DMS53 treated with DMSO at 0.1 percent for 48 hours (cell line): ENCODE results near the gene PCK1.

Source experiments
- DNase-seq: peaks from one replicate; lab custom pipeline; 2025; ENCODE audit not compliant: unreplicated experiment; lab: John Stamatoyannopoulos, UW

Gene PCK1

DNA sequence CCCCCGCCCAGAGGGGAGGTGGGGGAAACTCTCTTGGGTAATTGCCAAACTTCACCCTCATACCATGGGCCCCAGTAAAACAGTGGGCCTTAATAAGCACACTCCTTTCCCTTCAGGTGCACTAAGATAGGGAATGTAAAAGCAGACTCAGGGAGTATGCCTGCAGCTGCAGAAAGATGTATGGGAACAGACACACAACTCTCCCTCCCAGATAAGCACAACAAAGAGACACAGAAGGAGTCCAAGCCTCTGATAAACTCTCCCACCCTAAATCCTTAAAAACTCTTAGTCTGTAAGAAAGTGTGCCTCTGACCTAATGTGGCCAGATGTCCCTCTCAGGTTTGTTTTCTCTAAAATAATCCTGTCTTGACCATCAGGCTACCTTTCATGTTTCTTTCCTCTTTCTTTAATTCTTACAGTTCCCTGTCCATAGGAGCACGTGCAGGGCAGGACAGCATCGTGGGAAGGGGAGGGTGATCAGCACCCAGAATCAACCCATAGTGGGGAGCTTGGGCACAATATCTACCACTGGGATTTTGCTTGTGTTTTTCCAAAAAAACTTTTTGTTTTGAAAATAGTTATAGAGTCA is 24.7 kb upstream of the PCK1 start:
- no peak for DNase-seq

DNA sequence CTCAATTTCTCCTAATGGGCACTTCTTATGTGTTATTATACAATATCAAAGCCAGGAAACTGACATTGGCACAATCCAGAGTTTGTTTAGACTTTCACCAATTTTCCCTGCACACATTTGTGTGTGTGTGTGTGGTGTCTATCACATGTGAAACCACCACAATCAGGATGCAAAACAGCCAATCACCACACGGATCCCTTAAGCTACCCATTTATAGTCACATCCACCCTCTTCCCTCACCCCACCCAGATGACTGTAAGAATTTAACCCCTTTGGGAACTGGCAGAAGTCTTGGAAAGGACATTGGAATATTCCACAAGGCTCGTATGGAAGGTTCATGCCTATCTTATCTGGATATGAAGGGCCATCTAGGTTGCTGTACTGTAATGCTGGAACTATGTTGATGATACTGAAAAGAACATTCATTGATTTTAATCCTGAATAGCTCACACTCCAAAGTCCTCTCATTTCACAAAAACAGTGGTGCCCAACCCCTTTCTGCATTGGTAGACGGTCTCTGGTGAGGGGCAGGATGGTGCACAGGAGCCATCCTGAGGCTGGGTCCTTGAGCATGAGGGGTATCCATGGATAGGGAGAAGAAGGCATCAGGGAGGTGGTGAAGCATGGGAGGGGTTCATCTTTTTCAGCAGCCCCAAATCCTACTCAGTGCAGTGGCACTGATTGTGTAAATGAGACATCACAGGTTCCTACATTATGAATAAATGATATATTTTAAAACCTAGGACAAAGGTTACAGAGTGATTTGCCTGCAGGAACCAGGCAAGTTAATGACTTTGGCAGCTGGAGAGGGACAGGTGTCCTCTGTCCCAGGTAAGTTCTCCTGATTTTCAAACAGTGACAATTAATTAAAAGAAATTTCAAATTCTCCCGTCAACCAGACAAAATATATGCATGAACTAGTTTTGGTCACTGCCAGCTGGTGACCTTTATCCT is 23.9 kb upstream of the PCK1 start:
- no peak for DNase-seq

DNA sequence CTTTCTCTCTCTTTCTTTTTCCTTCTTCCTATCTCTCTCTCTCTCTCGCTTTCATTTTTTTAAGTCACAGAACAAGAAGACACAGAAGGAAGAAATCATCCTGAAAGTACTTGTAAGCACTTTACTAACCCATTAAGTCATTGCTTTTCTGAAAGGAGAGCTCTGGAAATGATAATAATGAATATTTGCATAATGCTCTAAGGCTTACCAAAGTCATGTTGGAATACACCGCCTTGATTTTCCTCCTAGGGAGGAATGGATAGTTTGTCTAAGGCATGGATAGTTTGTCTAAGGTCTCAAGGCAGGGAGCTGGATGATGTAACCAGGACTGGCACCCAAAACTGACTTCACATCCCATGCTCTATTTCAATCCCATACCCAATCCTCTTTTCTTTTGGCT is 23.1 kb upstream of the PCK1 start:
- no peak for DNase-seq

DNA sequence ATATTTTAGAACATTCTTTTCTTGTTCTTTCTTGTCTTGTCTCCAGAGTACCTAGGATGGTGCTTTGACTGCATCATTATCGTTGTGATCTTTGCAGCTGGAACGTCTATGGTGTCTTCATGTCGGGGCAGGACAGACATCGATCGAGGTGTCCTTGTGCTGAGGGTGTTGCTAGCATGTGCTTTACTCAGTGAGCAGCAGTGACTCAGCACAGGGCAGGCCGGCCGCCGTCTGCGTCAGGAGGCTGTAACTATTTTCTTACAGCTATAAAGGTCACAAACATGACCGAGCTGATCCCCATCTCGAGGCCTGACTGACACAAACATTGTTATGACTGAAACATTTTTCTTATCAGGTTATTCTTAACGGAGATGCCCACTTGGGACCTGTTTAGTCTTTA is 21.0 kb upstream of the PCK1 start:
- DNase-seq: no peak

DNA sequence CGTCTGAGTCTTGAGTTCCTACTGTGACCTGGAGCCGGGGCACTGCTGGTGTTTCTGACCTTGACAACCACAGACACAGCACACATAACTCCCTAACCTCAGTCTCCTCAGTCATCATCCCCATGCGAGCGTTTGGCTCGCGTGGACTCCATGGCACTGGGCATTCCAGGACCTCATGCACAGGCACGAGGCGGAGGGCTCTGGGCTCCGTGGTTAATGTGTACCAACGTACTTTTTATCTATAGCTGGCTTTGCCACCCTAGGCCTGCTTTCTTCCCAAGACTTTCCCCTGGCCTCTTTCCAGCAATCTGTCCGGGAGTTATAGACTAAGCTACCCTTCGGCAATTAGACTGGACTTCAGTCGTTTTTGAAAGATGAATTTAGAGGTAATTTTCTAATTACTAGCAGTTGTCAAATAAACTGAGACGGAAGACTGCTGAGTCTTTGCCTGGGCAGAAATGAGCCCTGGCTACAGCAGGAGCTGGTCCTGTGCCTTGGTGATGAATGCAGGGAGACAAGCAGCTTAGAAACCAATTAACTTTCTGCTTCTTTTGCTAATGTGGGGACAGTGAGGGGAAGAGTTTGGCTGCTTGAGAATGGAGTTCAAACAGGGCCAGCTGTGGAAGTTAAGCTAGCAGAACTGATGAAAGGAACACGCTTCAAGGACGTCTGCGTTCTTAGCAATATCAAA is 19.9 kb upstream of the PCK1 start:
- no peak for DNase-seq

DNA sequence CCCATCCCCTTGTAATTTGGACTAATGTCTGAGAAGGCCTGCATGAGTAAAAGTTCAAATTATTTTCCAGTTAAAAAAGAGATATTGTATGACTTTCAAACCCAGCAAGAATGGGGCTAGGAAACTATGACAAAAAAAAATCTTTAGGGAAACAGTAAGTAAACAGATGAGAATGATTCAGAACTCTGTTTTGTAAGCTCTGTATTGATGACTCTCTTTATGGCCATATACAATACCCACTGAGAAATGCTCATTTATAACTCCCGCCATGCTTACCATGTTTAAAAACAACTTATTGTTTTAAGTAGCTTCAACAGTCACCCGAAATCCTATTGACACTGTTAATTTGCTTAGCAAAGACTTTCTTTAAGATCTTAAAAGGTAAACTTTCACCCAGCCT is 17.2 kb upstream of the PCK1 start:
- no peak for DNase-seq

DNA sequence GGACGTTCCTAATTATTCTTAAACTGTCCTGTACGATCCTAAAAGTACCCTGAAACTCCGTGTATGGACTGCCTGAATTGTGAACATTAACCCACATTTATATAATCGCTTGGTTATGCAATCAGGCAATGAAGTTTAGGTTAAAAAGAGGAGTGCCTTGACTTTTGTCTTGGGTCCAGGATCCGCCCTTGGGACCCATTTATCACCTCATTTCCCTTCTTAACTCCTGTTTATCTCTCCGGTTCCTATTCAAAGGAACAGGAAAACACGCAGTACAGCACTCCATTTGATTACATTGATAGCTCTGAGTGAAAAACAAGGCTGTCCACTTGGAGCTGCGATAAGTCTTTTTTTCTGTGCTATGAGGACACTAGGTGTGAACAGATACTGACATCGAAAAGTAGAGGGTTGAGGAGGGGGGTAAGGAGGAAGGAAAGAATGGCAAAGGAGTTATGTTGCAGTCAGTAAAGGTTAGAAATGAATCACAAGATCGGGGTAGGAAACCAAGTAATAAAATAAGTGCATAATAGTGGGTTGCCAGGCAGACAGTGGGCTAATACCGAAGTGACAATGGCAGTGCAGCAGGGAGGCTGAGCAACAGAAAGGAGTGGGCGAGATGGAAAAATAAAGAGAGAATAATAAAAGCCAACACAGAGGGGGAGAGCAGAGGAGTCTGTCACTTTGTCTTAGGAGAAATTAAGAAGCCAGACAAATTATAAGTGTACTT is 15.9 kb upstream of the PCK1 start:
- no peak for DNase-seq

DNA sequence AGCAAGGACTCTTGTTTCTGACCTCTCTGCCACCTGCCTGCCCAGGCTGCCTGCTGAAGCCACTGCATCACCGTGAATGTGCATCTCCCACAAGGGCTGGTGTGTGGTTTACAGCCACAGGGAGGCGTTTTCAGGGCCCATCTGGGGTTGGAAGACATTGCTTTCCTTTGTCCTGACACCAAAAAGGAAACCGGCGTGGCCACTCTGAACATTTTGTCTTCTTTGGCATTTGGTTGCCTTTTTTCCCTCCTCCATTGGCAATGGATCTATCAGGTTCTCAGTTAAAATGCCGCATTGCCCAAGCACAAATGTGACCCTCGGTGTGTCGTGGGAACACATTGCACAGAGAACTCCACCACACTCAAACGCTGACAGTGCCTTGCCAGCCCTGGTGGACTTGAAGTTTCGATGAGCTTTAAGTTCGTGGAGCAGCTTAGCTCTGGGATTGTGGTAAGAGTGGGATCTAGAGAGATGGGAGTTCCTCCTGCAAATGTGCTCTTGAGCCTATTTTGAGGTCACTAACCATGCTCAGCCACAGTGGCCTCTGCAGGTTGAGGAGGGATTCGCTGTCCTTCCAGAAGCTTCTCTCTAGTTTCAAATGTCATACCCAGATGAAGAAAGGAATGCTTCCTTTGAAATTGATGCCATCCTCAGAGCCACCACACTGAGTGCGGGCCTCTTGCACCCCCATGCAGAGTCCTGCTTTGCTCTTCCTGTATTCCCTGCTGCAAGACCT is 14.8 kb upstream of the PCK1 start:
- DNase-seq: no peak

DNA sequence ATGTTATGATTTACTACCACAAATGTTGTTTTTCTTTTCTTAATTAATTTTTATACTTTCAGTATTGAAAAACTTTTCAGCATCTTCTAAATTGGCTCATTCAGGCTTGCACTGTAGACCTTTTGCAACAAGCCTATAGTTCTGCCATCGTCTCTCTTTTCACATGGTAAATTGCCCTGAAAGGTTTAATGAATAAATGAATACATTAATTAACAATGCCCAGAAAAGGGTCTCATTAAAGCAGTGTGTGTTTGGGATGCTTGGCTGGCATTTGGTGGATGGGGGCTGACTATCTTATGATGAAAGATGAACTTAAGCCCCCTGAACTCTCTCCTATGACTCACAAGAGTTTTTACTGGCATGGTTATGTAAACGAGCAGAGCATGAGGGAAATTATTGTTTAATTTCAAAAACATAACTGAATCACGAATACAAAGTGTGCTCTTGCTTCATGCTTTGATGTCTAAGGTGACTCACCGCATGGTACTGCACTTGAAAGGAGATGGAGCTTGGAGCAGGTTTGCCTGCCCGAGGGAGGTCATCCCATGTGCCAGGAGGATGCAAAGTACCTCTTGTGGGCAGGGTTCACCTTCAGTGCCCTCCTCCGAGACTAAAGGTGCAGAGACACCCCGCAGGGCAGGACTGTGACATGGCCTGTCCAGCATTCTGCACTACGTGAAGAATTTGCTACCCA is 13.8 kb upstream of the PCK1 start:
- DNase-seq: no peak

DNA sequence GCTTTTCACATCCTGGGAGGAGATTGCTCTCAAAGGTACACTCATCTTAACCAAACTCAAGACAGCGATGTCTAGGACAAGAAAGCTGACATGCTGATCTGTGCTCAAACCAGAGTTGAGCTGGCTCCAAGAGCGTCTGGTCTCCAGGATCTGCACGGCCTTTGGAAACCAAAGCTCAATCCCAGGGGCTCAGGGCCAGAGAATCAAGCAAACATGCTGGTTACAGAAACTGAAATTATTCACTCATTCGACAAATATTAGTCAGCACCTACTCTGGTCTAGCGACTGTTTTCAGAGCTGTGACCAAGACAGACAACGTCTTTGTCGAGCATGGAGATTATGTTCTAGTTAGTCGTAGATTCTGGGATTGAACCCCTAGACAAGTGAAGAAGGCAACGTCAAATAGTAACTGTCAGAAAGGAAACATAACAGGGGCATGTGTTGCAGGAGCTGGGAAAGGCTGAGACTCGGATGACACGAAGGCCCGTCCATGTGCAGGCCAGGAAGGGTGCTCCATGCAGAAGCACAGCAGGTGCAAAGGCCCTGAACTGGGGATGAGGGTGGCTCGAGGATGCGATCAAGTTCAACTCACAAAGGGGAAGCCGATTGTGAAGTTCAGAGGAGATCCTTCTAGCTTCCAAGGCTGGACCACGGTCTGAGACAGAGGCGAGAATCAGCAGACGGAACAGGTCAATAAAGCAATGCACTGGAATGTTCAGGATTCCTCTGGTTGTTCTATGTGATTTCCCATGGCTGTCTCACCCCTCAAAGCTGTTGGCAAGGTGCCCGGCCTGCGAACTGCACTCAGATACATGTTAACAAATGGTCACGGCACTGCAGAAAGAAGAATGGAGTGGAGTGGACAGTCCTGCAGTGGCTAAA is 12.5 kb upstream of the PCK1 start:
- DNase-seq: no peak

DNA sequence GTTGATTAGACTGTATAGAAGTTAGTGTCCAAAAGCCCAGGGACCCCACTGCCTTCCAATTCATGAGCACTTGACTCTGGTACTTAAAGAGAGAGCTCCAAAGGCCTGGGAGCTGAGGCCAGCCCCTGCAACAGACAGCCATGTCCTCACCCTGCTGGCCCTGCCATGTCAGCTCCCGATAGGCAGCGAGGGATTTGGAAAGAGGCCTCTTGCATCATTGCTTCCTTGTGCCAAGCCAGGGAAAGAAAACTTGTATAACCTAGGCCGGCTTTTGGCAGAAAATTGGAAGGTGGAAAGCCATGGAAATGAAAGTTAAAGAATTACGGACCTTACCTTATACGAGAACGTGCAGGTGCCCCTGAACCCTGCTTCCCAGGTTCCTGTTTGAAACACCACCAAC is 8.4 kb upstream of the PCK1 start:
- DNase-seq: no peak

DNA sequence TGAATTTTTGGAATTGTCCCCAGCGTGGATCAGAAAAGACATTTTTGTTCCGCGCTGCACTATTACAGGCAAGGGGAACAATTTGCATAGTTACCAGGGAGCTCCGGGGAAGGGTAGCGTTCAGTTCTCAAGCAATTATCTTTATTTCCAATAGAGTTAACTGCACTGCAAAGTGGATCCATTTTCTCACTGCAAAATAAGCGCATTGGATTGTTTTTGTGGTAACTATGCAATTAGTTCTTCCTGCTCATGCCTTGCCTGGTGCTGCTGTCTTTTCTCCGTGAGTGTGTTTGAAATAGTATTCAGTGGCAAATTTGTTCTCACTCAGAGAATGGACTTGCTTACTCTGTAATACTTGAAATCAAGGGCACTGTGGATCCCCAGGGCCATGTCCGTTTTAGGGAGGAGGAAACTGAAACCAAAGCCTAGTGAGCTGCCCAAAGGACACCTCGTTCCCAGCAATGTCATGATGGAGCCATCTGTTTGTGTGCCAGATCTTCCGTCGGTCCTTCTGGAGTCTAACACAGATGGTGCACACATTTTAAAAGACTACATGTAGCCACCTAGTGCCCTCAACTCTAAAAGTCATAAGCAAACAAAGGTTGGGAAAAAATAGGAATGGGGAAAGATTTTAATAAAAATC is 7.4 kb upstream of the PCK1 start:
- DNase-seq: no peak

DNA sequence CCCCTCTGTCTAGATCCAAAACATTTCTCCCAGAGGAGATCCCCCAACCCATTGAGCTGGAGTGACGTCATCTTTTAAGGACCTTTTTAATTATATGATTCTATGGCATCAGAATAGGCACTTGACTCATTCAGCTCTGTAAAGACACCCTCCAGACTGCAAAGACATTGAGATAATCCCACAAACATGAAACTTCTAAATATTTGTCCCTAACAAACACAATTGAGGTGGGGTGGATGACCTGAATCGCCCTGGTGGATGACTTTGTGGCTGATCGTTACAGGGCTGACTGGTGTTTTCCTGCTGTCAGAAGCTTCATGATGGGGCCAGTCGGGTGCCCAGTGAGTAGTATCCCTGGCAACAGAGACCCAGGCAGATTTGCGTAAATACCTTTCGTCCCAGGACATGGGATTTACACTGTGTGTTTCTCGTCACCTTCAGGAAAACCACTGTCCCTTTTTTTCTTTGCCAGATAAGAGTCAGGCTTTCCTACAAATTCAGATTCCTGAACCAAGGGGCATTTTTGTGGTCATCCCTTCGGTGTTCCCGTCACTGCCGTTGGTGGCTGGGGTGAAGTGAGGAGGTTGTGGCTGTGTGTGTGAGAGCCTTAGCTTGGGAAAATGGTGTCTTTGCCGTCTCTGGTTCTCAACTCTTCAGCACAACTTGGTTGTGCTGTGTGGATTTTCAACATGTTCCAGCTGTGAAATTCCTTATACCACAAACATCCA is 5.3 kb upstream of the PCK1 start:
- no peak for DNase-seq

DNA sequence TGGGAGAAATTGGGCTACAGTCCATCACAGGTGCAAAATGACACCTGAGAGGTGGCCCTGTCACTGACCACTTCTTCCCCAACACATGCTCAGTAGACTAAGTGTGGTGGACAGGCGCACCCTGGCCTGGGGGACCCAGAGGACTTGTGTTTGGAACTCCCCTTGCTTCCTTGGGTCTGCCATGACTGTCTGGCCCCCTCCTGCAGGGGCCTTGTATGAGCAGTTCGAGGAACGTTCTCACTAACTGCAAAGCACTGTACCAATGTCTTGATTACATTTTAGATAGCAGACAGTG is 4.0 kb upstream of the PCK1 start:
- no peak for DNase-seq

DNA sequence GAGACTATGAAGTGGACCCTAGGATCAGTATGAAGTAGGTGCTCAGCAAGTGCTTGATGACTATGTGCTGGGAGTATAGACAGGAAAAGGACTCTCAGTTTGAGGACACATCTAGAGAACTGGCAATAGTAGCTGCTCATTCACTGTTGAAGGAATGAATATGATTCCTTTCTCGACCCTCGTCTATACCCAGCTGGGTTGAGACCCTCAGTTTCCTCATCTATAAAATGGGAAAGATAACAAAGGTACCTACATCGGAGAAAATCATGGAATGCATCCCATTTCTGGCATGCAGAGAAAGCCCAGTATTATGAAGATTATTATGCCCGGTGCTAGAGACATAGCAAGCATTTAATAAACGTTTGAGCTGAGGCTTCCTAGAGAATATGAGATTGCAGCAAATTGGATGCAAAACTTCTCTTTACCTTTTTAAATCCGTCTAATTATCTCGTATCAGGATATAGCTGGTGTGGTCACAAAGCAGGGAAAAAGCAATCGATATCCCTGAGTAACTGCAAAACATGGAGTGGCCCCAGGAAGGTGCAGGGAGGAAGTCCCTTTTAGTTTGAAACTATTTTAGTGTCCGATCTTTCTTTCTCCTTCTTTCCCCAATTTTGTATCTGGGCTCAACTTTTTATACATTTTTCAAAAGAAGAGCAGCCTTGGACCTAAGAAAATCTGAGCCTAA is 2.8 kb upstream of the PCK1 start:
- no peak for DNase-seq

DNA sequence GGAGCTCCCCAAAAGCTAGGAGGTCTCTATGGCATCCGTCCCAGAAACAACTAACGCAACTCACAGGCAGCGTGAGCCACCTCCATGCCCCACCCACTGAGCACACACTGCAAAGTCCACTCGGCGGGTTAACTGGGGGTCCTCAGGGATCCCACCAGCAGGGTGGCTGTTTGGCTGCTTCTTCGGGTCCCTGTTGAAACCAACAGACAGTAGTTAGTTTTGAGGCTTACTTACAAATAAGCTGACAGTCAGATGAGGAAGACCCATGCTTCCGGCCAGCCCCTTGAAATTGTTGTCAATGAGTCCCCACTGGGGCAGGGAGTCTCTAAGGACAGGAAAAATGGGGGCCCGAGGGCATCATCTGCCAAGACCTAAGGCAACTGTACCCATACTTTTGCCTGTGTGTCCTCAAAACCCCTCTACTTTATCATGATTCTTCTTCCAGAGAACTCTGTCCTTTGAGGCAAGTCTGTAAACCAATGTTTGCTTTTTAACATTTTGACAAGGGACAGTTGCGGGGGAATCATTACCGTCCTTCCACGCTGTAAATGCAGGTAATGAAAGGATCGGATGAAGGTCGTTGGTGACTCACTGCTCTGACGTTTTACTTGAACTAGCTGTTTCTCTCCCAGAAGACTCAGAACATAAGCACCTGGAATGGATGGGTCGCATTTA is 2.2 kb upstream of the PCK1 start:
- no peak for DNase-seq

DNA sequence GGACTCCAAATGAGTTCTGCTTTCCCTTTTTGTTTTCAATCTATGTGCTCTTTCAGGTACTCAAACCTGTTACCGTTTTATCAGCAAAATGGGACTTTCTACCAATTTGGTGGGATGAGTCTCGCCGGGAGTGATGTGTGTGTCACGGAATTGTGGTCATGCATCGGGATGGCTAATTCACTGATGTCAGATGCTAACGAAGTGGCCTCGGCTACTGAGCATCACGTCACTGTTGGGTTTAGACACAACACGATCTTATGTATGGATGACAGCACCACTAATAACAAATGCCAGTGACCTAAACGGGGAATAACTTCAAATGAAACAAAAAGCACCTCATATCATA is 1.6 kb upstream of the PCK1 start:
- no peak for DNase-seq
